Osteoblast (primary cell): ENCODE data around the gene NR3C2. TPM values are rescaled to one million over a fixed set of nuclear protein-coding genes. Genes with fewer than 3 reads are reported as not detected.

Source experiments
- DNase-seq: peaks from one replicate; pipeline ENCODE4 v3.0.0; 2011; ENCODE audit warnings: low spot score, mixed read lengths; ENCODE audit not compliant: insufficient read length; ENCODE audit errors: missing footprints
- H2AFZ ChIP-seq: 2 replicates; pipeline ENCODE4 v1.6.0; 2011; ENCODE audit warnings: mild to moderate bottlenecking, low read length
- H3K27ac ChIP-seq: 2 replicates; pipeline ENCODE4 v1.5.1; 2011; ENCODE audit warnings: mild to moderate bottlenecking, low read depth, low read length, moderate library complexity
- H3K27me3 ChIP-seq: 2 replicates; pipeline ENCODE4 v1.6.0; 2012; ENCODE audit warnings: mild to moderate bottlenecking, control low read depth, inconsistent platforms, low read length, moderate library complexity; ENCODE audit not compliant: insufficient read depth
- H3K36me3 ChIP-seq: 2 replicates; pipeline ENCODE4 v1.5.1; 2011; ENCODE audit warnings: mild to moderate bottlenecking, low read length, control low read depth, moderate library complexity; ENCODE audit not compliant: insufficient read depth
- H3K4me1 ChIP-seq: 2 replicates; pipeline ENCODE4 v1.5.1; 2011; ENCODE audit warnings: mild to moderate bottlenecking, low read length, control low read depth, moderate library complexity; ENCODE audit not compliant: insufficient read depth
- H3K4me2 ChIP-seq: 2 replicates; pipeline ENCODE4 v1.6.0; 2011; ENCODE audit warnings: mild to moderate bottlenecking, low read length; ENCODE audit not compliant: insufficient read depth
- H3K4me3 ChIP-seq: fragments of 200-600 bp; sonication (generic); 3 replicates; pipeline ENCODE4 v1.5.1; 2012; ENCODE audit warnings: mild to moderate bottlenecking, low read length, inconsistent platforms; ENCODE audit not compliant: insufficient read depth
- H3K79me2 ChIP-seq: 2 replicates; pipeline ENCODE4 v1.6.0; 2012; ENCODE audit warnings: mild to moderate bottlenecking, low read length, control low read depth, inconsistent platforms; ENCODE audit not compliant: insufficient read depth
- H3K9me3 ChIP-seq: 2 replicates; pipeline ENCODE4 v1.5.1; 2011; ENCODE audit warnings: low read depth, low read length, control low read depth
- H4K20me1 ChIP-seq: 2 replicates; pipeline ENCODE4 v1.6.0; 2012; ENCODE audit warnings: mild to moderate bottlenecking, low read length, control low read depth; ENCODE audit not compliant: insufficient read depth
- total RNA-seq: library from RNA; depleted of rRNA; stranded (reverse); fragments of >200 nt; gene quantifications from 2 replicates; pipeline ENCODE4 v1.2.3, GENCODE V29; 2012
- TF ChIP-seq, protein P1 (sequence below): IDR thresholded peaks from 2 replicates; pipeline ENCODE4 v1.5.1; 2011; ENCODE audit warnings: mild to moderate bottlenecking, low read depth, low read length, moderate library complexity; ENCODE audit errors: extremely low read depth

Gene NR3C2
- total RNA-seq, 1 donor: 0.72 TPM

GRCh38 chr4:148214529-148215166 is 227.6 kb downstream of the NR3C2 start:
- H3K36me3 ChIP-seq: no peaks in the 10 kb centered on the region
- no peak overlapping the region for H2AFZ ChIP-seq
- no peaks in the 10 kb centered on the region for H3K79me2 ChIP-seq
- no peak overlapping the region for H3K4me3 ChIP-seq
- no peaks in the 10 kb centered on the region for H4K20me1 ChIP-seq
- no peak overlapping the region for H3K4me2 ChIP-seq
- no peaks in the 10 kb centered on the region for H3K4me1 ChIP-seq
- DNase-seq: no peak
- no peaks in the 10 kb centered on the region for H3K9me3 ChIP-seq
- TF ChIP-seq, protein P1, sequence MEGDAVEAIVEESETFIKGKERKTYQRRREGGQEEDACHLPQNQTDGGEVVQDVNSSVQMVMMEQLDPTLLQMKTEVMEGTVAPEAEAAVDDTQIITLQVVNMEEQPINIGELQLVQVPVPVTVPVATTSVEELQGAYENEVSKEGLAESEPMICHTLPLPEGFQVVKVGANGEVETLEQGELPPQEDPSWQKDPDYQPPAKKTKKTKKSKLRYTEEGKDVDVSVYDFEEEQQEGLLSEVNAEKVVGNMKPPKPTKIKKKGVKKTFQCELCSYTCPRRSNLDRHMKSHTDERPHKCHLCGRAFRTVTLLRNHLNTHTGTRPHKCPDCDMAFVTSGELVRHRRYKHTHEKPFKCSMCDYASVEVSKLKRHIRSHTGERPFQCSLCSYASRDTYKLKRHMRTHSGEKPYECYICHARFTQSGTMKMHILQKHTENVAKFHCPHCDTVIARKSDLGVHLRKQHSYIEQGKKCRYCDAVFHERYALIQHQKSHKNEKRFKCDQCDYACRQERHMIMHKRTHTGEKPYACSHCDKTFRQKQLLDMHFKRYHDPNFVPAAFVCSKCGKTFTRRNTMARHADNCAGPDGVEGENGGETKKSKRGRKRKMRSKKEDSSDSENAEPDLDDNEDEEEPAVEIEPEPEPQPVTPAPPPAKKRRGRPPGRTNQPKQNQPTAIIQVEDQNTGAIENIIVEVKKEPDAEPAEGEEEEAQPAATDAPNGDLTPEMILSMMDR: no peak
- no peaks in the 10 kb centered on the region for H3K27me3 ChIP-seq
- no peak overlapping the region for H3K27ac ChIP-seq

- TF ChIP-seq, protein P1: no peak
Observed at GRCh38 chr4:148211533-148211932, 230.7 kb downstream of the NR3C2 start.

DNA sequence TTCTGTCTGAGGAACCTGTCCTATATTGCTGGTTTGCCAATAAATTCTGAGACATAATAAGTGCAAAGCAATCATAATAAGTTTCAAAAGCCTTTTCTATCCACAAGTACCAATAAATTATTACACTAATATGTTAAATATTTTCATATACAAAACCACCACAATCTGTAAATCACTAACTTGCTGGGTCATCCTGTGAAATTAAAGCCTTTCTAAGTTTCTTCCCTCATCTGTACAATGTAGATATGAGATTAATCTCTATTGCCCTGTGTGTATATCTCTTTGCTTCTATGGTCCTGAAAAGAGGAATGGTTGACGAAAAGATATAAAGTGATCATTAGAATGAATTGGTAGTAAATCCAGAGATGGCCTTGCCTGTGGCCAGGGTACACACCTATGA is 231.6 kb downstream of the NR3C2 start:
- TF ChIP-seq, protein P1: no peak
- Histone ChIP-seq H3K79me2 (no peaks in the 10 kb centered on the region), H3K9me3 (no peaks in the 10 kb centered on the region), H3K4me2 (no peak overlapping the region), H3K27ac (no peak overlapping the region), H2AFZ (no peak overlapping the region), H4K20me1 (no peaks in the 10 kb centered on the region), H3K4me1 (no peaks in the 10 kb centered on the region), H3K27me3 (no peaks in the 10 kb centered on the region), H3K4me3 (no peak overlapping the region), H3K36me3 (no peaks in the 10 kb centered on the region)
- DNase-seq: no peak

More at GRCh38 chr4:148211533-148211932, 230.7 kb downstream of the NR3C2 start:
- DNase-seq: no peak
- Histone ChIP-seq H3K9me3 (no peaks in the 10 kb centered on the region), H2AFZ (no peak overlapping the region), H3K4me3 (no peak overlapping the region), H4K20me1 (no peaks in the 10 kb centered on the region), H3K27ac (no peak overlapping the region), H3K79me2 (no peaks in the 10 kb centered on the region), H3K4me1 (no peaks in the 10 kb centered on the region), H3K27me3 (no peaks in the 10 kb centered on the region), H3K4me2 (no peak overlapping the region), H3K36me3 (no peaks in the 10 kb centered on the region)

DNA sequence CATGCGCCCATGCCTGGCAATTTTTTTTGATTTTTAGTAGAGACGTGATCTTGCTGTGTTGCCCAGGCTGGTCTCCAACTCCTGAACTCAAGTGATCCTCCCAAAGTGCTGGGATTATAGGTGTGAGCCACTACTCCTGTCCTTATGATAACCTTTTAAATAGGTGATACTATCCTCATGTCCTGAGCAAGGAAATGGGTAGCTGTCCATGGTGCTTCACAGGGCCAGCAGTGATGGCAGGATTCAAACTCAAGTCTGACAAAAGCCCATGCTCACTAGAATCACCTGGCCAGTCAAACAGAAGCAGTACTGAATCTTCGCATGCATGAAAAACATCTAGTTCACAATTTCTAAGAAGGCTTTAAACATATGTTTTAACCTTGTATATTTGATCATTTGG is 235.1 kb downstream of the NR3C2 start:
- Histone ChIP-seq H3K9me3 (no peaks in the 10 kb centered on the region), H2AFZ (no peak overlapping the region), H3K4me2 (no peak overlapping the region), H3K79me2 (no peaks in the 10 kb centered on the region), H3K4me1 (no peaks in the 10 kb centered on the region), H4K20me1 (no peaks in the 10 kb centered on the region), H3K27me3 (no peaks in the 10 kb centered on the region), H3K27ac (no peak overlapping the region), H3K4me3 (no peak overlapping the region), H3K36me3 (no peaks in the 10 kb centered on the region)
- TF ChIP-seq, protein P1: no peak
- DNase-seq: no peak
